Measurements from ENCODE around the gene HDAC4. TPM values are rescaled to one million over a fixed set of nuclear protein-coding genes. Genes with fewer than 3 reads are reported as not detected.
"Not testable (repeated sequence)": the region's sequence is repeated elsewhere in the genome, so short reads cannot be mapped to it uniquely, and the experiment has no call there.

Gene HDAC4
- total and polyA plus RNA-seq, 2 donors from 2014 or later = 2.2 to 56.8 TPM

- no peak for FAIRE-seq
- H3K4me1 ChIP-seq (ENCODE audit: control insufficient read depth in 2 of 3, insufficient read depth in 2 of 3, low read depth in 1 of 3, low read length in 3 of 3) = peaks cover 0 to 15% (median 5%) of the 10 kb centered on the region in 3 donors
- peak in 1 of 5 donors; percentile 29 for DNase-seq
- H3K9me3 ChIP-seq (ENCODE audit: control insufficient read depth in 2 of 3, insufficient read depth in 1 of 3, low read length in 3 of 3) = no peaks in the 10 kb centered on the region
- no peak overlapping the region for H3K27ac ChIP-seq (ENCODE audit: low read depth in 2 of 2, low read length in 2 of 2)
- H3K9ac ChIP-seq (ENCODE audit: low read length in 3 of 3) = no peak overlapping the region
- no peaks in the 10 kb centered on the region for H3K36me3 ChIP-seq (ENCODE audit: control insufficient read depth in 2 of 3, insufficient read depth in 3 of 3, low read length in 3 of 3)
- no peaks in the 10 kb centered on the region for H3K27me3 ChIP-seq (ENCODE audit: control insufficient read depth, insufficient read depth, low read length)
- intact Hi-C loops (cut with DNase I) = no loop called here
- no peak overlapping the region for H3K4me3 ChIP-seq (ENCODE audit: low read length in 3 of 3)
- no peak for TF ChIP-seq CTCF (IDR thresholded peaks at IDR 0.05; ENCODE audit: borderline replicate concordance, extremely low read depth, insufficient read depth)
These were observed 117.4 kb downstream of the HDAC4 start for GRCh38 chr2:239283288-239283945.

GRCh38 chr2:239282448-239283287, 118.2 kb downstream of the HDAC4 start:
- Histone ChIP-seq H3K27ac (ENCODE audit: low read depth in 2 of 2, low read length in 2 of 2) (no peak overlapping the region), H3K27me3 (ENCODE audit: control insufficient read depth, insufficient read depth, low read length) (no peaks in the 10 kb centered on the region), H3K4me1 (ENCODE audit: control insufficient read depth in 2 of 3, insufficient read depth in 2 of 3, low read depth in 1 of 3, low read length in 3 of 3) (peaks cover 0 to 15% (median 5%) of the 10 kb centered on the region in 3 donors), H3K4me3 (ENCODE audit: low read length in 3 of 3) (no peak overlapping the region), H3K36me3 (ENCODE audit: control insufficient read depth in 2 of 3, insufficient read depth in 3 of 3, low read length in 3 of 3) (no peaks in the 10 kb centered on the region), H3K9me3 (ENCODE audit: control insufficient read depth in 2 of 3, insufficient read depth in 1 of 3, low read length in 3 of 3) (no peaks in the 10 kb centered on the region), H3K9ac (ENCODE audit: low read length in 3 of 3) (no peak overlapping the region)
- FAIRE-seq (no peak), DNase-seq (no peak)
- TF ChIP-seq CTCF (IDR thresholded peaks at IDR 0.05; ENCODE audit: borderline replicate concordance, extremely low read depth, insufficient read depth) = no peak
- intact Hi-C loops (cut with DNase I) = no loop called here

- H3K9ac ChIP-seq (ENCODE audit: low read length in 3 of 3); H3K27ac ChIP-seq (ENCODE audit: low read depth in 2 of 2, low read length in 2 of 2); H3K27me3 ChIP-seq (ENCODE audit: control insufficient read depth, insufficient read depth, low read length); H3K4me3 ChIP-seq (ENCODE audit: low read length in 3 of 3); H3K9me3 ChIP-seq (ENCODE audit: control insufficient read depth in 2 of 3, insufficient read depth in 1 of 3, low read length in 3 of 3); FAIRE-seq; H3K36me3 ChIP-seq (ENCODE audit: control insufficient read depth in 2 of 3, insufficient read depth in 3 of 3, low read length in 3 of 3); intact Hi-C loops (cut with DNase I): not testable (repeated sequence)
- peaks cover 0 to 12% (median 0%) of the 10 kb centered on the region in 3 donors for H3K4me1 ChIP-seq (ENCODE audit: control insufficient read depth in 2 of 3, insufficient read depth in 2 of 3, low read depth in 1 of 3, low read length in 3 of 3)
- DNase-seq = peak in 2 of 5 donors; percentile 24 to 74
These were observed 120.4 kb downstream of the HDAC4 start for GRCh38 chr2:239280296-239281017.
